Keratinocyte (primary cell): Measurements from ENCODE around the gene ZNF605. TPM values are rescaled to one million over a fixed set of nuclear protein-coding genes. Genes with fewer than 3 reads are reported as not detected.
"Not testable (repeated sequence)": the region's sequence is repeated elsewhere in the genome, so short reads cannot be mapped to it uniquely, and the experiment has no call there.

Source experiments
- DNase-seq: peaks from one replicate; pipeline ENCODE4 v3.0.0-alpha.2; 2011; ENCODE audit warnings: low read depth, missing footprints, low spot score
- FAIRE-seq: peaks from 2 replicates; lab custom pipeline; 2011; peaks lifted over from hg19 to GRCh38; lab: Jason Lieb, UNC
- H2AFZ ChIP-seq: 2 replicates; pipeline ENCODE4 v1.6.0; 2012; ENCODE audit warnings: low read length, control low read depth, inconsistent platforms; ENCODE audit not compliant: control insufficient read depth
- H3K27ac ChIP-seq: 2 replicates; pipeline ENCODE4 v1.5.1; 2011; ENCODE audit warnings: low read length; ENCODE audit not compliant: control insufficient read depth, insufficient read depth
- H3K27me3 ChIP-seq: 3 replicates; pipeline ENCODE4 v1.6.0; 2011; ENCODE audit warnings: low read length; ENCODE audit not compliant: control insufficient read depth, insufficient read depth; ENCODE audit errors: extremely low read depth
- H3K36me3 ChIP-seq, 2 experiments: 2 replicates in 1 of 2; 3 replicates in 1 of 2; pipeline ENCODE4 v1.5.1; 2011; ENCODE audit warnings: low read length in 2 of 2, mild to moderate bottlenecking in 1 of 2; ENCODE audit not compliant: control insufficient read depth in 2 of 2, insufficient read depth in 2 of 2; ENCODE audit errors: extremely low read depth in 1 of 2
- H3K4me1 ChIP-seq: 3 replicates; pipeline ENCODE4 v1.5.1; 2011; ENCODE audit warnings: low read length; ENCODE audit not compliant: control insufficient read depth, insufficient read depth; ENCODE audit errors: extremely low read depth
- H3K4me2 ChIP-seq: 3 replicates; pipeline ENCODE4 v1.6.0; 2011; ENCODE audit warnings: low read depth, low read length; ENCODE audit not compliant: control insufficient read depth, insufficient read depth; ENCODE audit errors: extremely low read depth
- H3K4me3 ChIP-seq, 3 experiments: fragments of 200-600 bp in 1 of 3; sonication (generic) in 1 of 3; 2 replicates in 2 of 3; 3 replicates in 1 of 3; pipeline ENCODE4 v1.5.1; 2011 to 2016; ENCODE audit warnings: low read length in 3 of 3, mild to moderate bottlenecking in 3 of 3, control low read depth in 2 of 3, inconsistent platforms in 1 of 3, low read depth in 1 of 3, mixed read lengths in 1 of 3, mixed run types in 1 of 3, moderate library complexity in 1 of 3; ENCODE audit not compliant: control insufficient read depth in 2 of 3, insufficient read depth in 2 of 3; ENCODE audit errors: extremely low read depth in 1 of 3
- H3K79me2 ChIP-seq: 2 replicates; pipeline ENCODE4 v1.6.0; 2012; ENCODE audit warnings: low read length; ENCODE audit not compliant: control insufficient read depth, insufficient read depth
- H3K9ac ChIP-seq: 3 replicates; pipeline ENCODE4 v1.6.0; 2011; ENCODE audit warnings: low read length; ENCODE audit not compliant: control insufficient read depth, insufficient read depth; ENCODE audit errors: extremely low read depth
- H3K9me1 ChIP-seq: 3 replicates; pipeline ENCODE4 v1.6.0; 2011; ENCODE audit warnings: low read length; ENCODE audit not compliant: control insufficient read depth, insufficient read depth; ENCODE audit errors: extremely low read depth
- H3K9me3 ChIP-seq: 2 replicates; pipeline ENCODE4 v1.5.1; 2012; ENCODE audit warnings: low read depth, low read length; ENCODE audit not compliant: control insufficient read depth
- H4K20me1 ChIP-seq: 3 replicates; pipeline ENCODE4 v1.6.0; 2011; ENCODE audit warnings: low read length; ENCODE audit not compliant: control insufficient read depth, insufficient read depth; ENCODE audit errors: extremely low read depth
- EZH2 ChIP-seq: IDR thresholded peaks from one replicate; pipeline ENCODE4 v1.6.1; 2012; ENCODE audit warnings: inconsistent platforms, mild to moderate bottlenecking, low read length, moderate library complexity
- dilution Hi-C: fragments of 300-500 bp; cut with MboI; formaldehyde crosslinking; loops from one replicate; pipeline ENCODE4 v1.7.0; 2020; ENCODE audit warnings: low sequenced_read_pairs; ENCODE audit not compliant: extremely low pct_ligation_motif_present
- polyA plus RNA-seq, 5 experiments: library from polyadenylated mRNA; depleted of rRNA in 3 of 5; stranded (reverse) in 3 of 5; stranded (forward) in 1 of 5; unstranded in 1 of 5; fragments of >200 nt; gene quantifications; 1 replicate in 1 of 5; 2 replicates in 3 of 5; 3 replicates in 1 of 5; pipeline versions ENCODE4 v1.2.1 to v1.2.3, GENCODE V29; 2011 to 2012; ENCODE audit warnings: missing spikeins in 2 of 5, low read depth in 1 of 5, low replicate concordance in 1 of 5
- TF ChIP-seq, protein P1 (sequence below), 3 experiments: IDR thresholded peaks in 1 of 3; conservative IDR thresholded peaks in 1 of 3; optimal IDR thresholded peaks in 1 of 3; 2 replicates in 2 of 3; 3 replicates in 1 of 3; pipeline versions ENCODE3 to v1.5.1; 2011; ENCODE audit warnings: low read length in 3 of 3, mild to moderate bottlenecking in 3 of 3, moderate library complexity in 2 of 3, control low read depth in 1 of 3, inconsistent platforms in 1 of 3; ENCODE audit not compliant: insufficient read depth in 2 of 3; ENCODE audit errors: extremely low read depth in 1 of 3

ZNF605 gene
- polyA plus RNA-seq, 1 donor (not counting 4 experiments of a cell fraction or from before 2014, with no cell fraction given) = 12.5 TPM

DNA sequence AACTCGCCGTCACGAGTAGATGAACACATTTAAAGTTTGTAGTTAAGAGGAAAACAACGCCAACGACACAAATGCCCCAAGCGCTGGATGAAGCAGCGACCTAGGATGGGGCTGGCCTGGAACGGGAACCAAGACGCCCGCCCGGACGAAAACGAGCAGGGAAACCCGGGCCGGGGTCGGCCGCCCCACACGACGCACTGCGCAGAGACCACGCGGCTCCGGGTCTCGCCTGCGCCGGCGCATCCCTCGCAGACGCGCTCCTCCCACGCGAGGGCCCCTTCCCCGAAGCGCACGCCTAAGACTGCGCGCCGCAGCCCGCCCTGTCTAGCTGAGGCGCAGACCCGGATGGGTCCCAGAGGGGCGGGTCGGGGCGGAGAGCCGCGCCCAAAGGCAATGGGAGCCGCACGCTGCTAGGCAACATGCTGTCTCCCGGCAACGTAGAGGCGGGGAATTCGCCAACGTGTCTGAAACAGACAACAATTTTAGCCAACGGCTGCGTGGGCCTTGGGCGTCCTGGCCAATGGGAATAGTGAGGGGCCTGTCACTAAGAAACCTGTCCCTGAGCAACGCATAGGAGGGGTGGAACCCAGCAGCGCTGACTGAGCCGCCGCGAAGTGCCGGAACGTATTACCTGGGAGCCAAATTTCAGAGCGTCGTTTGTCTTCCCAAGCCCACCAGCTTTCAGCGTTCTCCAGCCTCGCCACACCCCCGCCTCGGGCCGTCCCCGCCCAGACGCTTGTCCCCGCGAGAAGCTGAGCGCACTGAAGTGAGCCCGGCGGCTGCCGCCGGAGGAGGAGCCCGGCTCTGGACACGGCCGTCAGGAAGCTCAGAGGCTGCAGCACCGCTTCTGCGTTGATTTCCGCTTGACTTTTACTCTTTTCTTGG is 47.7 kb downstream of the ZNF605 start:
- Histone ChIP-seq H3K9me3 (no peaks in the 10 kb centered on the region), H3K9ac (peak overlapping the region; percentile 74), H3K36me3 (no peaks in the 10 kb centered on the region), H3K27me3 (peaks cover 6% of the 10 kb centered on the region), H2AFZ (peak overlapping the region; percentile 95), H3K27ac (peak overlapping the region; percentile 47), H4K20me1 (no peaks in the 10 kb centered on the region), H3K4me1 (peaks cover 6% of the 10 kb centered on the region), H3K9me1 (no peaks in the 10 kb centered on the region), H3K79me2 (no peaks in the 10 kb centered on the region), H3K4me2 (peak overlapping the region; percentile 93), H3K4me3 (peak overlapping the region; percentile 65 to 79 (median 70))
- TF ChIP-seq EZH2 = no peak
- TF ChIP-seq, protein P1, sequence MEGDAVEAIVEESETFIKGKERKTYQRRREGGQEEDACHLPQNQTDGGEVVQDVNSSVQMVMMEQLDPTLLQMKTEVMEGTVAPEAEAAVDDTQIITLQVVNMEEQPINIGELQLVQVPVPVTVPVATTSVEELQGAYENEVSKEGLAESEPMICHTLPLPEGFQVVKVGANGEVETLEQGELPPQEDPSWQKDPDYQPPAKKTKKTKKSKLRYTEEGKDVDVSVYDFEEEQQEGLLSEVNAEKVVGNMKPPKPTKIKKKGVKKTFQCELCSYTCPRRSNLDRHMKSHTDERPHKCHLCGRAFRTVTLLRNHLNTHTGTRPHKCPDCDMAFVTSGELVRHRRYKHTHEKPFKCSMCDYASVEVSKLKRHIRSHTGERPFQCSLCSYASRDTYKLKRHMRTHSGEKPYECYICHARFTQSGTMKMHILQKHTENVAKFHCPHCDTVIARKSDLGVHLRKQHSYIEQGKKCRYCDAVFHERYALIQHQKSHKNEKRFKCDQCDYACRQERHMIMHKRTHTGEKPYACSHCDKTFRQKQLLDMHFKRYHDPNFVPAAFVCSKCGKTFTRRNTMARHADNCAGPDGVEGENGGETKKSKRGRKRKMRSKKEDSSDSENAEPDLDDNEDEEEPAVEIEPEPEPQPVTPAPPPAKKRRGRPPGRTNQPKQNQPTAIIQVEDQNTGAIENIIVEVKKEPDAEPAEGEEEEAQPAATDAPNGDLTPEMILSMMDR (optimal IDR thresholded peaks at IDR 0.05 in 1 of 3, IDR thresholded peaks at IDR 0.05 in 1 of 3, conservative IDR thresholded peaks at IDR 0.05 in 1 of 3; ENCODE audit: extremely low read depth in 1 of 3, insufficient read depth in 2 of 3, low read length in 3 of 3) = no peak
- DNase-seq (peak; percentile 87), FAIRE-seq (peak; percentile 94)
- dilution Hi-C loops = no loop called here

DNA sequence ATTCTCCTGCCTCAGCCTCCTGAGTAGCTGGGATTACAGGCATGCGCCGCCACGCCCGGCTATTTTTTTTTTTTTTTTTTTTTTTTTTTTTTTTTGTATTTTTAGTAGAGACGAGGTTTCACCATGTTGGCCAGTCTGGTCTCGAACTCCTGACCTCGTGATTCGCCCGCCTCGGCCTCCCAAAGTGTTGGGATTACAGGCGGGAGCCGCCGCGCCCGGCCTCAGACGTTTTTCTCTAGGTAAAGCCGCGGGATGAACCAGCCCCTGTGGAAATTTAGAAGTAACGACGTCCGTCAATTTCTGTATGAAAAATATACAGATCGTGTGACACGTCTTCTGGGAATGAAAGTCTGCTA is 48.3 kb downstream of the ZNF605 start:
- Histone ChIP-seq H3K4me3 (peak overlapping the region; percentile 65 to 79 (median 70)), H2AFZ (peak overlapping the region; percentile 89), H3K9ac (peak overlapping the region; percentile 74), H3K4me2 (peak overlapping the region; percentile 93)
- dilution Hi-C loops, H3K9me1 ChIP-seq, H3K79me2 ChIP-seq, H3K27ac ChIP-seq, H3K4me1 ChIP-seq, DNase-seq, H4K20me1 ChIP-seq, H3K9me3 ChIP-seq, H3K27me3 ChIP-seq, FAIRE-seq, H3K36me3 ChIP-seq: not testable (repeated sequence)
